Nephron progenitor cell (in vitro differentiated cells): ENCODE measurements around the gene GJB5.
A peak's percentile ranks its signal among the peaks of the same experiment; 100 is the strongest.

Experiments used
- DNase-seq: peaks from one replicate; pipeline ENCODE4 v3.0.0; 2021
- H3K27ac Mint-ChIP-seq: 2 replicates; pipeline ENCODE4 v1.8.0; 2021; ENCODE audit warnings: mild to moderate bottlenecking, moderate library complexity, mixed read lengths
- H3K27me3 Mint-ChIP-seq: 2 replicates; pipeline ENCODE4 v1.8.0; 2021; ENCODE audit warnings: mild to moderate bottlenecking, low read depth, mixed read lengths; ENCODE audit not compliant: poor library complexity
- H3K36me3 Mint-ChIP-seq: 2 replicates; pipeline ENCODE4 v1.8.0; 2021; ENCODE audit warnings: low read depth, mixed read lengths
- H3K4me1 Mint-ChIP-seq: 2 replicates; pipeline ENCODE4 v1.8.0; 2021; ENCODE audit warnings: mixed read lengths
- H3K4me3 Mint-ChIP-seq: 2 replicates; pipeline ENCODE4 v1.8.0; 2021; ENCODE audit warnings: mild to moderate bottlenecking, moderate library complexity, mixed read lengths
- H3K9me3 Mint-ChIP-seq: 2 replicates; pipeline ENCODE4 v1.8.0; 2021; ENCODE audit warnings: mild to moderate bottlenecking, moderate library complexity, mixed read lengths
- CTCF ChIP-seq: fragments of 200-600 bp; sonication (generic); IDR thresholded peaks from 2 replicates; pipeline ENCODE4 v1.5.0; 2021; ENCODE audit warnings: antibody characterized with exemption

GJB5 gene

GRCh38 chr1:34796990-34797389, 42.1 kb downstream of the GJB5 start:
- Mint-ChIP-seq H3K9me3 (no peaks in the 10 kb centered on the region), H3K36me3 (no peaks in the 10 kb centered on the region), H3K4me3 (no peak overlapping the region), H3K27me3 (peaks cover 55% of the 10 kb centered on the region), H3K4me1 (peaks cover 20% of the 10 kb centered on the region), H3K27ac (peak overlapping the region; percentile 95)
- TF ChIP-seq CTCF: no peak
- DNase-seq: no peak

- peaks cover 40% of the 10 kb centered on the region for H3K27me3 Mint-ChIP-seq
- no peak overlapping the region for H3K4me3 Mint-ChIP-seq
- TF ChIP-seq CTCF: no peak
- peaks cover 13% of the 10 kb centered on the region for H3K4me1 Mint-ChIP-seq
- H3K27ac Mint-ChIP-seq: no peak overlapping the region
- peaks cover 18% of the 10 kb centered on the region for H3K9me3 Mint-ChIP-seq
- no peaks in the 10 kb centered on the region for H3K36me3 Mint-ChIP-seq
- DNase-seq: no peak
These were observed 45.4 kb downstream of the GJB5 start for GRCh38 chr1:34800214-34800613.

GRCh38 chr1:34803770-34804169, 48.9 kb downstream of the GJB5 start:
- no peak for TF ChIP-seq CTCF
- Mint-ChIP-seq H3K36me3 (no peaks in the 10 kb centered on the region), H3K27ac (no peak overlapping the region), H3K4me1 (no peaks in the 10 kb centered on the region), H3K9me3 (peaks cover 18% of the 10 kb centered on the region), H3K4me3 (no peak overlapping the region), H3K27me3 (peaks cover 36% of the 10 kb centered on the region)
- DNase-seq: no peak

GRCh38 chr1:34806396-34806795, 51.5 kb downstream of the GJB5 start:
- no peak for TF ChIP-seq CTCF
- Mint-ChIP-seq H3K27me3 (peaks cover 36% of the 10 kb centered on the region), H3K9me3 (peaks cover 23% of the 10 kb centered on the region), H3K36me3 (no peaks in the 10 kb centered on the region), H3K4me3 (no peak overlapping the region), H3K27ac (no peak overlapping the region), H3K4me1 (no peaks in the 10 kb centered on the region)
- DNase-seq: no peak
